Measurements from ENCODE around the gene CAMKMT.

CAMKMT gene

DNA sequence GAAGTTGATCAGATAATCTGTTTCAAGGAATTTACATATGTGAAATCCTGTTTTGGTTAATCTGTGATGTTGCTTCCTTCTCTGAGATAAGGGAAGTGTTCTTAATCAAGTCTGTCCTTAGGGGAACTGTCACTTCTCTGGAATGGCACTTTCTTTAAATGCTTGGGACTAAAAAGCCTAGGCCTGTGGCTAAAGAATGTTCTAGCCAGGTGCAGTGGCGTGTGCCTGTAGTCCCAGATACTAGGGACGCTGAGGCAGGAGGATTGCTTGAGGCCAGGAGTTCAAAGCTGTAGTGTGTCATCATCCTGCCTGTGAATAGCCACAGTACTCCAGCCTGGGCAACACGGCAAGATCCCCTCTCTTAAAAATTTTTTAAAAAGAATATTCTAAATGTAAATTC, 362.2 kb downstream of the CAMKMT start:
- no peak overlapping the region for H3K4me3 ChIP-seq (ENCODE audit: low read depth, low read length)

GRCh38 chr2:44730593-44730992, 368.8 kb downstream of the CAMKMT start:
- H3K4me3 ChIP-seq (ENCODE audit: low read depth, low read length) = no peak overlapping the region

DNA sequence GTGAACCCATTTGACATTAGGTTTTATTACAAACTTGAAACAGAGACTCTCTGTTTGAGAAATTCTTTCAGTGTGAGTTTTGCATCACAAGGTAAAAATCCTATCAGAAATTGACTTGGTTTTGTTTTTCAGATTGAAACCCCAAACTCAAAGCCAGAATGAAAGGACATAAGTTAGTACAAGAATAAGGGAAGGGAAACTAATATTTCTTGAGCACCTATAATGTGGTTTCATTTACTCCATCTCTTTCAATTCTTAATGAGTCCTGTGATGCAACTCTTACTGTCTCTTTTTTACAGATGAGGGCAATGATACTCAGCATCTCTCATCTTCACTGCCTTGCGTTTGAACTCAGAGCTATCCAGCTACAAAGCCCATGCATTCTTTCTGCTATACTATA, 369.8 kb downstream of the CAMKMT start:
- no peak overlapping the region for H3K4me3 ChIP-seq (ENCODE audit: low read depth, low read length)

DNA sequence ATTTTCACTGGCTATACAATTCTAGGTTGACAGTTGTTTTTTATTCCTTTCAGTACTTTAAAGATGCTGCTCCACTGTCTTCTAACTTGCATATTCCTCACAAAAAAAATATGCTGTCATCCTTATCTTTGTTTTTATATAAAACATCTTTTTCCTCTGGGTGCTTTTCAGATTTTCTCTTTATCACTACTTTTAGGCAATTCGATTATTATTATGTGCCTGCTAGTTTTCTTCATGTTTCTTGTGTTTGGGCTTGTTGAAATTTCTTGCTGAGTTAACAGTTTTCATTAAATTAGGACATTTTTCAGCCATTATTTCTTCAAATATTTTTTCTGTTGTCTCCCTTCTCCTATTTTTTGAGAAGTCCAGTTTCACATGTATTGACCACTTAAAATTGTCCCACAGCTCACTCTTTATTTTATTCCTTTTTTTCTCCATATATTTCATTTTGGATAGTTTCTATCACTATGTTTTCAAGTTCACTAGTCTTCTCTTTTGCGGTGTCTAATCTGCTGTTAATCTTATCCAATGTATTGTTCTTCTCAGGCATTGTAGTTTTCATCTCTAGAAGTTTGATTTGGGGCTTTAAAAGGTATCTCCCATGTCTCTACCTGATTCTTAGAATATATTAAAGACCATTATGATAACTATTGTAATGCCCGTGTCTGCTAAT, 374.7 kb downstream of the CAMKMT start:
- no peak overlapping the region for H3K4me3 ChIP-seq (ENCODE audit: low read depth, low read length)

- no peak overlapping the region for H3K4me3 ChIP-seq (ENCODE audit: low read depth, low read length)
These were observed 378.9 kb downstream of the CAMKMT start for GRCh38 chr2:44740678-44741077.

GRCh38 chr2:44741507-44741906, 379.8 kb downstream of the CAMKMT start:
- H3K4me3 ChIP-seq (ENCODE audit: low read depth, low read length) = no peak overlapping the region

GRCh38 chr2:44742057-44742456, 380.3 kb downstream of the CAMKMT start:
- H3K4me3 ChIP-seq (ENCODE audit: low read depth, low read length) = no peak overlapping the region

- no peak overlapping the region for H3K4me3 ChIP-seq (ENCODE audit: low read depth, low read length)
These were observed 381.7 kb downstream of the CAMKMT start for GRCh38 chr2:44743473-44743872.

GRCh38 chr2:44744961-44745892, 383.5 kb downstream of the CAMKMT start:
- no peak overlapping the region for H3K4me3 ChIP-seq (ENCODE audit: low read depth, low read length)

- H3K4me3 ChIP-seq (ENCODE audit: low read depth, low read length) = no peak overlapping the region
These were observed 384.4 kb downstream of the CAMKMT start for GRCh38 chr2:44745922-44746766.

GRCh38 chr2:44746856-44747615, 385.3 kb downstream of the CAMKMT start:
- no peak overlapping the region for H3K4me3 ChIP-seq (ENCODE audit: low read depth, low read length)

GRCh38 chr2:44747794-44748193, 386.0 kb downstream of the CAMKMT start:
- no peak overlapping the region for H3K4me3 ChIP-seq (ENCODE audit: low read depth, low read length)

- H3K4me3 ChIP-seq (ENCODE audit: low read depth, low read length) = no peak overlapping the region
These were observed 390.2 kb downstream of the CAMKMT start for GRCh38 chr2:44751754-44752479.

DNA sequence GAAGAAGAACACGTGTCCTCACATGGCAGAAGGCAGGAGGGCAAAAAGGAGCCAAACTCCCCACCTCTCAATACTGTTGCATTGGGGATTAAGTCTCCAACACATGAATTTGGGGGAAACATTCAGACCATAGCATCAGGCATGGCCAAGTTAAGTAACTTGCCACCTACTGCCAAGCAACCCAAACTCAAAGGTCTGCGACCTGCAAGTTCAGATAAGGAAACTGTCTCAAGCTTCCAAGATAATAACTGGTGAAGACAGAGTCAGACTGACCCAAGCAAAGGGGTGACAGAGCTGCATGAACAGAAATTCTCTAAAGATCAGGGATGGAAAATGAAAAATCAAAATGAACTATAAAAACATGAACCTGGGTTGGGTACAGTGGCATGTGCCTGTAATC, 391.0 kb downstream of the CAMKMT start:
- no peak overlapping the region for H3K4me3 ChIP-seq (ENCODE audit: low read depth, low read length)

DNA sequence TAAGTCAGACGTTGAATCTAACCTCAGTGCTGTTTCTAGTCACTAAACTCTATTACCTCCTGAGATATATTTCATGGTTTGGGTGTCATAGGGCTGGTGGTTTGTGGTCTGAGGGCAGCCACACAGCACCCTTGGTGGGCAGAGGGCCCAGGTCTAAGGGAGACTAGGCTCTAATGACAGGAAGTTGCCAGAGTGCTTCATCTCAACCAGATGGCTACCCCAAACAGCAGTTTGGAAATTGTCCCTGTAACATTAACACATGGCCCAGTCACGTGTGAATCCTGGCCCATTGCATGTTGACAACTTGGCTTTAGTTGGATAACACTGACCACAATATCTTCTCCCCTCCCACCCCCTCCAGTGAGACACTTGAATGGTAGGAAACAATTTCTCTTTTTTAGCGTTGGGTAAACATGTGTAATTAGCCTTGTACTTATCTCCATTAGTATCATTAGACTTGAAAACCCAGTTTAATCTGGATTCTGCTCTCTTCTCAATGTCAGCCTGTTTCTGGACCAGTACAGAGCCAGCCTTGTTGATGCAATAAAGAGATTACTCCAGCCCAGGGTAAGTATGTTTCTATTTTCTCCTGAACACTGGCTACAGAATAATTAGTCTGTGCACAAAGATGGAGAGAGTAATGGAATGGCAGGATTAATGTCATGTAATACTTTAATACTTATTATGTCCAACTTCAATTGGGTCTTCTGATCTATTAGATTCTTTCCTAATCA, 392.0 kb downstream of the CAMKMT start:
- H3K4me3 ChIP-seq (ENCODE audit: low read depth, low read length) = no peak overlapping the region

GRCh38 chr2:44758591-44758990, 396.8 kb downstream of the CAMKMT start:
- H3K4me3 ChIP-seq (ENCODE audit: low read depth, low read length) = no peak overlapping the region

GRCh38 chr2:44759823-44760222, 398.1 kb downstream of the CAMKMT start:
- H3K4me3 ChIP-seq (ENCODE audit: low read depth, low read length) = no peak overlapping the region

DNA sequence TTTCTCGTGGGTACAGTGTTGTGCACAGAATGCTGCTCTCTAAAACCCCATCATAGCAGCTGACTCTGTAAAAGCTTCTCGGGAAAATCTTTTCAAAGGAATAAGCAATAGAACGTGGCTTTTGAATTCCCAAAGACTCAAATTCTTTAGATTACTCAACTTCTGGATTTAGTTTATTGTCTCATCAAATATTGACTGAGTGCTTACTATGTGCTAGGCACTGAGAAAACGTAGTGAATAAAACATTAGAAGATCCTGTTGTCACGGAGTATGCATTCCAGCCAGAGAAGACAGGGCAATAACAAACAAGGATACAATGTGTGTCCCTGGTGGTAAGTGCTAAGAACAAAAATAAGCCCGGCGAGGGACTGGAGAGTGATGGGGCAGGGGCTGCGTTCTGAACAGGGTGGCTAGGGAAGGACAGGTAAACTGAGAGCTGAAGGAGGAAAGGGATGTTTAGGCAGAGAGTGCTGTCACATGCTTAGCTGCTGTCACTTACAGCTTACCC, 401.6 kb downstream of the CAMKMT start:
- no peak overlapping the region for H3K4me3 ChIP-seq (ENCODE audit: low read depth, low read length)

DNA sequence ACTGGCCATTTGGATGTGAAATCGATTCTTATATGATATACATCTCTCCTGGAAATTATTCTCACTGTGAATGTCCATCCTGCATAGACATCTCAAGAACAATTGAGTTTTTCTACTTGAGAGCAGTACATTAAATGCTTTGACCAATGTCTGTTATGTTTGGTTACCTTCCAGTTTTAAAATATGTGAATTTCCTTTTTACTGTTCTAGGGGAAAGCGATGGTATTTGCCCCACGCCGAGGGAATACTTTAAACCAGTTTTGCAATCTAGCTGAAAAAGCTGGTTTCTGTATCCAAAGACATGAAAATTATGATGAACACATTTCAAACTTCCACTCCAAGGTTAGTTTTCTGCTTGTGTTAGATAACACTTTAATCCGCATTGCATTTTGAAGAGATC, 404.5 kb downstream of the CAMKMT start:
- H3K4me3 ChIP-seq (ENCODE audit: low read depth, low read length) = no peak overlapping the region
